GM12864 (cell line): Measurements from ENCODE around the gene PAWR.

ENCODE experiments used
- DNase-seq: peaks from one replicate; pipeline ENCODE4 v3.0.0-alpha.2; 2011; ENCODE audit warnings: low read depth
- H3K4me3 ChIP-seq: 2 replicates; pipeline ENCODE4 v1.5.1; 2011; ENCODE audit warnings: mild to moderate bottlenecking, low read depth, low read length, control low read depth
- CTCF ChIP-seq: IDR thresholded peaks from 2 replicates; pipeline ENCODE4 v1.5.1; 2011; ENCODE audit warnings: low read depth, mild to moderate bottlenecking, moderate library complexity, low read length, control low read depth, inconsistent platforms; ENCODE audit errors: missing control alignments

PAWR gene

GRCh38 chr12:79715308-79715707 is 24.5 kb upstream of the PAWR start:
- TF ChIP-seq CTCF = no peak
- DNase-seq = no peak
- no peak overlapping the region for H3K4me3 ChIP-seq

- no peak overlapping the region for H3K4me3 ChIP-seq
- no peak for TF ChIP-seq CTCF
- no peak for DNase-seq
Observed at GRCh38 chr12:79710707-79711483, 20.1 kb upstream of the PAWR start.

GRCh38 chr12:79707830-79708229 is 17.1 kb upstream of the PAWR start:
- no peak for TF ChIP-seq CTCF
- no peak overlapping the region for H3K4me3 ChIP-seq
- DNase-seq = no peak

GRCh38 chr12:79706676-79707075 is 15.9 kb upstream of the PAWR start:
- H3K4me3 ChIP-seq = no peak overlapping the region
- DNase-seq = no peak
- no peak for TF ChIP-seq CTCF

- DNase-seq = no peak
- TF ChIP-seq CTCF = no peak
- no peak overlapping the region for H3K4me3 ChIP-seq
Observed at GRCh38 chr12:79706156-79706555, 15.4 kb upstream of the PAWR start.

GRCh38 chr12:79698966-79699365 is 8.2 kb upstream of the PAWR start:
- DNase-seq = no peak

More at GRCh38 chr12:79698966-79699365, 8.2 kb upstream of the PAWR start:
- no peak for TF ChIP-seq CTCF
- H3K4me3 ChIP-seq = no peak overlapping the region
